H54 (cell line): Measurements from ENCODE around the gene EPYC.
A peak's percentile ranks its signal among the peaks of the same experiment; 100 is the strongest.

Experiments
- DNase-seq: peaks from one replicate; pipeline ENCODE4 v3.0.0; 2011; ENCODE audit warnings: low spot score, mixed read lengths; ENCODE audit not compliant: insufficient read length
- FAIRE-seq: peaks from 3 replicates; lab custom pipeline; 2011; peaks lifted over from hg19 to GRCh38; lab: Jason Lieb, UNC
- POLR2A ChIP-seq: IDR thresholded peaks from 2 replicates; pipeline ENCODE4 v1.6.1; 2011; ENCODE audit warnings: low read depth, mild to moderate bottlenecking, low read length

Gene EPYC

DNA sequence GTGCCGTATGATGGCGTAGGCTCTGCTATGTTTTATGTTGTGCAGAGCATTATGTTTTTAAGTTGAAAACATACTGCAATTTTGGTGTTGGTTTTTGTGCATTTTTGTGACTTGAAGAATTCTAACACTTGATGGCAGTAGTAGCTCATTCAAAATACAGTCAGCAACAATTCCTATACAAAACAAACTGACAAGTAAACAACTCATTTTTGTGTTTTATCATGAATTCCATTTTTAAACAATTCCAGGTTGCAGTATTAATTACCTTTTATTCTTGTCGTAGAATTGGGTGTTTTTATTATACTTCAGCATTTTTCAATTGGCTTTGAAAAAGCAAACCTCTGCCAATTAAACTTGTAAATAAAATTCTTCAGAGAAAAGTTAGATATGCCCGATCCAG, 45.7 kb downstream of the EPYC start:
- no peak for TF ChIP-seq POLR2A
- DNase-seq: no peak
- FAIRE-seq: peak; percentile 84

DNA sequence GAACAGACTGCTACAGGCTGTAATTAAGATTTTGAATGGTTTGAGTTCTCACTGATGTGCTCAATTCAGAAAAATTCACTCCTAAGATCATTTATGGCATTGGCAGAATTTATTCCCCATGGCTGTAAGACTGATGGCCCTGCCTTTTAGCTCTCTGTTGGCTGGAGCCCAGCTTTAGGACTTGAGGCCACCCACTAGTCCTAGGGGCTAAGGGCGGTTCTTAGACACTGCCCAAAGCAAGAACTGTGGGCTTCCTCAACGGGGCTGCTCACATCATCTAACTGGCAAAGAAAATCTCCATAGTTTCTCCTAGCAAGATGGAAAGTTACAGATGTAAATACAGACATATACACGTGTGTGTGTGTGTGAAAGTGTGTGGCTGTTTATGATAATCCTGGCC, 46.4 kb downstream of the EPYC start:
- DNase-seq (no peak), FAIRE-seq (no peak)
- no peak for TF ChIP-seq POLR2A

DNA sequence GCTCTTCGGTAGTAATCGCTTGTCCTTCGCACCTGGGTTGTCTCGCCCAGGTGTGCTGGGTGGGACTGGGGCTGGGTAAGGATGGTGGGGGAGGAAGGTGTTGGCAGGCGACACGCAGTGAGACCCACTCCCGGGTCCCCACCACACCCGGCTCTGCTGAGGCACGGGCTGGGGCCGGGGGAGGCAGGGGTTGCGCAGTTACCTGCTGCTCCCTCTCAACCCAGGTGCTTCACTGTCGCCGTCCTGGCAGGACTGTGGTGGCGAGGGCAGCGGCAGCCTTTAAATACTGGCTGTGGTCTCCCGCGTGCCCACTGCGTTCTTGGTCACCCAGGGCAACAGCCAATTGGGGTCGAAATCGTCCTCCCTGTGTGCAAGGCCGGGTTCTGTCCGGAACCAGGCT, 49.9 kb downstream of the EPYC start, which contains the start of gene CCER1:
Gene CCER1 (minus strand): TSS at position 256 of the 400 bp plus-strand sequence. CDS start 434 bp downstream, outside the sequence.
- no peak for DNase-seq
- no peak for FAIRE-seq

DNA sequence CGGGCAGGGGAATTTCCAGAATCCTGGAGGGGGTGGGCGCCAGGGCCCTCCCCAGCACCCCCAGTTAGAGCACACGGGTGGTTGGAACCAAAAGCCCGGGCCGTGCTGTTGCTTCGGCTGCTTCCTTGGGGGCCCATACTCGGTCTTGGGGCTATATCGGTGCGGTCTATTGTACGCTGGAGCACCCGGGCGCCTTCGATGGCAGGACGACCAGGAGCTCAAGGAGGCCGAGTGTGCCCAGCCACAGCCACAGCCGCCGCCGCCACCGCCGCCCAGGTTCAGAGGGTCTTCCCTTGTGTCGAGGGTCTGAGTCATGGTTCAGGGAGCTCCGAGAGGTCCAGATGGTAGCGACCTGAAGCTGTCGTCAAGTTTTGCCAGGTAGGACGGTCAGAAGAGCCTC, 50.3 kb downstream of the EPYC start:
- DNase-seq: no peak
- no peak for FAIRE-seq
- no peak for TF ChIP-seq POLR2A

More for the DNA sequence above, 49.9 kb downstream of the EPYC start, which contains the start of gene CCER1:
- TF ChIP-seq POLR2A: no peak

DNA sequence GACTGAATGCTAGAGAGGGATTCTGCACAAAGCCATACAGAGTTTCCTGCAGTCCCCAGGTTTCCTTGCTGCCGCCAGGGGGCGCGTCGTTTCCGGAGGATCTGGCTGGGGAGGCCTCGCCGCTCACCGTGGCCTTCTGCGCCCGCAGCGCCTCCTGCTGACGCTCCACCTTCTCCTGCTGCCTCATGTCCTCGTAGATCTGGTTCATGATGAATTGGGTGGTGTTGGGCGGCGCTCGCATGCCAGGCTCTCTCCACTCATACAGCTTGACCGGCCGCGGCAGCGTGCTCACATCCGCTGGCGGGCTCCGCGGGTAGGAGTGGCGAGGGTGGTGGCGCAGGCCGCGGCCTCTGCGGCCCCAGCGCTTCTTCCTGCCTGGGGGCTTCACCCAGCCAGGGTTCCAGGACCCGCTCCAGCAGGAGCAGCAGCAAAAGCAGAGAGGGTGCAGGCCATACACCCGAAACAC, 50.8 kb downstream of the EPYC start:
- DNase-seq (no peak), FAIRE-seq (no peak)
- no peak for TF ChIP-seq POLR2A

DNA sequence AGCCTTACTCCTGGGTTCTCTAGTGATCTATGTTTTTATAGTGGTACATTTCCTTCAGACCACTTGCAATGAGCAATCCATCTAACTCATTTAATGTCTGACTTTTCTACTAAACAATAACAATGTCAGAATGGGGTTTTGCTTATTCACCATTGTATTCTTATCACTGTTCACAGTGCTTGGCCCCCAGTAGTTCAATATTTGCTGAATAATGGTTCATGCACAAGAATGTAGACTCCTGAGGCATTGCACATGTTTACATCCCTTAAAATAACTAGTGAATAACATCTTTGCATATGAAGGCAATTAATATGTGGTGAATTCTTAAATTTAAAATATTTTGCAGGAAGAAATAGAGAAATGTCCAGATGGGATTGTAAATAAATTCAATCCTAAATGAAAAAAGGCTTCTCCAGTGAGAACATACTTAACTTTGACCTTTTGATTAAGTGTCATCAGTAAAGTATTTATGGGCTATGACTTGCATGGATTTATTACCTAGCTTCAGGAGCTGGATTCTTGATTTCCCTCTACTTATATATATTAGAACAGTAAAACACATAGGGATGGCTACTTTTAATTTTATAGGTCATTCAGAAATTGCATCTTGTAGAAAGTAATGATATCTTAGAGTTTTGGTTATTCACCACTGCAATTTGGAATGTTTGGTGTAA, 53.2 kb downstream of the EPYC start:
- FAIRE-seq (no peak), DNase-seq (no peak)
- no peak for TF ChIP-seq POLR2A

DNA sequence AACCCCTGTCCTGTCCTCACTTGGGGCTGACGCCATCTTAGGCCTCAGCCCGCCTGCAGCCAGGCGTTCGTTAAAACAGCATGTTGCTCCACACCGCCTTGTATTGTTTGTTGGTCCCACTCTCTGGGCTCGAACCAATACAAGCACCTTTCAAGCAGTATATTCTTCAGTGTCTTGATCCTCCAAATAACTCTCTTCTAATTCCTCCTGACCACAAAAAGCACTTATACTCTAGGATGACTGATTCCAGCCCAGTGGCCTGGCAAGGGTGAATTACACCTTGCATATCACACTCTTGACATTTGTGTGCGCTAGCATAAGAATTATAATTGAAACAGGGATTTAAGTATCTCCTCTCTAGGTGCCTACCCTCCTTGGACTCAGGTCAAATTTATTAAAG, 56.9 kb downstream of the EPYC start:
- no peak for TF ChIP-seq POLR2A
- DNase-seq (no peak), FAIRE-seq (no peak)

DNA sequence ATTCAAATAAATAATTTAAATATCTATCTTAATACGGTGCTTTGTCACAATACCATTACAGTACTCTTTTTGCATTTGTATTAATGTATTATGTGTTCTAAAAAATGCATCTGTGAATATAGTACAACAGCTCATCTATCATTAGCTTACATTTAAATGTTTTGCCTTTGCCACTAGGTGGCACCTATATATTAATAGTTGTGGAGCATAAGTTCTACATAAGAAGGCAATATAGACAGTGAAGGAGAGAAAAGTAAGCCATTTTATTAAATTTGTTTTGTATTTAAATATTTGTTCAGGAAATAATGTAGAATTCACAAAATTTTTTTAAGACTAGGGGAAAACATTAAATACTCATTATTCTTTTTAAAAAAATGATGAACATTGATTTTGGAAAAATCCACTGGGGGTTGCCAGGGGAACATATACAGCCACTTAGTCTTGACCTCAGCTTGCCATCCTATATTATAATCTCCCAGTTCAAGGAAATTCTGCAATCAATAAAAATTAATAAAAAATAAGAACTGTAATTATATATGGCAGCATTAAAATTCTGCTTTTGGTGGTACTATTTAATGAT, 59.6 kb downstream of the EPYC start:
- TF ChIP-seq POLR2A: no peak
- DNase-seq (peak; percentile 8), FAIRE-seq (peak; percentile 43)

- no peak for DNase-seq
- no peak for TF ChIP-seq POLR2A
- FAIRE-seq: no peak
These were observed 61.5 kb downstream of the EPYC start for GRCh38 chr12:90943255-90943654.

GRCh38 chr12:90940872-90941499, 63.8 kb downstream of the EPYC start:
- TF ChIP-seq POLR2A: no peak
- no peak for DNase-seq
- peak; percentile 50 for FAIRE-seq

- FAIRE-seq: no peak
- no peak for TF ChIP-seq POLR2A
- DNase-seq: no peak
These were observed 65.4 kb downstream of the EPYC start for GRCh38 chr12:90939382-90939781.

DNA sequence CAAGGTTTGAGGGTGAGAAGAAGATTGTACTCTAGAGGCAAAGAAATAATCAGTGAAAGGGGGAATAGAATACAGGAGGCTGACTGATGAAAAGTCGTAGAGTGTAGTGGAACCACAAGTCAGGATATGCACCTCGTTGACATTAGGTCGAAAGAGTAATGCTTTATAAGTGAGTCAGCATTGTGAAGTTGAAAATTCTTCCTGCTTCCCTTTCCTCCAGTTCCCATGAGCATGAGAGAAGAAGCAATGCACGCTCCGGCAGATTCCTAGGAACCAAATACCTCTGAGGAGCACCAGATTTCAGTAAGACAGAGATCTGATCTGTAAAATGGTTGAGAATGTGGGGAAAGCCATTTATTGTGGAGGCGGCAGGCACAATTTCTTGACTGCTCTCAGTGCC, 66.3 kb downstream of the EPYC start:
- DNase-seq: peak; percentile 35
- no peak for TF ChIP-seq POLR2A
- peak; percentile 97 for FAIRE-seq

DNA sequence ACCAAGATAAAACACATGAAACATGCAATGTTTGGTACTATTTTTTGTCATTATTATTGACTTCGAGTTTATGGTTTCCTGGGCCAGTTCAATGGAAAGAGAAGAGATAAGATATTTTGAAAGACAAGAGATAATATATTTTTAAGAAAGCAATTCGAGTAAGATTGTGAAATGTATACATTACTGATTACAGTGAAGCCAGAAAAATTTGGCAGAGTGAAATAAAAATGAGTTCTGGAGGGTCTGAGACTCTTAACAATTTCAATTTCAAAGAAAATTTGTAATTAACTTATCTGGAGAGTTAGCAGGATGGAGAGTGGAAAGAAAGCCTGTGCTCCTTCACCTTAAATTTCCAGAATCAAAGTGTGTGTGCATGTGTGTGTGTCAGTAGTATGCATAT, 67.1 kb downstream of the EPYC start:
- DNase-seq (no peak), FAIRE-seq (no peak)
- TF ChIP-seq POLR2A: no peak

DNA sequence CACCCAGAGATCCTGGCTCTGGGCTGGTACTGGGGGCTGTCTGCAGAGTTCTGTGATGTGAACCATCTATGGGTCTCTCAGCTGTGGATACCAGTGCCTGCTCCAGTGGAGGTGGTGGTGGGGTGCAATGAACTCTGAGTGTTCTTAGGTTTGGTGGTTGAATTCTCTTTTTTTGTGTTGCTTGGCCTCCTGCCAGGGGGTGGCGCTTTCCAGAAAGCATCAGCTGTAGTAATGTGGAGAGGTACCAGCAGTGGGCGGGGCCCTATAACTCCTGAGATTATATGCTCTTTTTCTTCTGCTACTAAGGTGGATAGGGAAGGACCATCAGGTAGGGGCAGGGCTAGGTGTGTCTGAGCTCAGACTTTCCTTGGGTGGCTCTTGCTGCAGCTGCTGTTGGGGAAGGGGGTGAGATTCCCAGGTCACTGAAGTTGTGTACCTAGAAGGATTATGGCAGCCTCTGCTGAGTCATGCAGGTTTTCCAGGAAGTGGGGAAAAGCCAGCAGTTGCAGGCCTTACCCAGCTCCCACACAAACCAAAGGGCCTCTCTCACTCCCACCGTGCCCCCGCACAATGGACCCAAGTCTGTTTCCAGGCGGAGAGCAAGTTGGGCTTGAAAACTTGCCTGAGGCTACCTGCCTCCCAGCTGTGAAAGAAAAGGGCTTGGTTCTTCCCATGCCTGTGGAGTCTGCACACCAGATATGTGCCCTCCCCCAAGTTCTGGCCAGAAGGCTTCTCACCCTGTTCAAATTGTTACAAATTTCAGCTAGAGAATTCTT, 68.4 kb downstream of the EPYC start:
- no peak for TF ChIP-seq POLR2A
- FAIRE-seq: no peak
- DNase-seq: no peak
